CD14-positive monocyte (primary cell): ENCODE measurements around the gene SCNN1B. TPM values are rescaled to one million over a fixed set of nuclear protein-coding genes. Genes with fewer than 3 reads are reported as not detected.
"Not testable (repeated sequence)": the region's sequence is repeated elsewhere in the genome, so short reads cannot be mapped to it uniquely, and the experiment has no call there.

Experiments
- DNase-seq, 3 donors: peaks; one replicate each; pipeline ENCODE4 v3.0.0-alpha.2; 2011 to 2022
- H2AFZ ChIP-seq: 2 replicates; pipeline ENCODE4 v1.6.0; 2012; ENCODE audit warnings: mild to moderate bottlenecking, low read depth, low read length, inconsistent platforms; ENCODE audit not compliant: insufficient read depth, poor library complexity, severe bottlenecking
- H3K27ac ChIP-seq, 2 donors: 1 replicate in 1 of 2; 2 replicates in 1 of 2; pipeline ENCODE4 v1.5.1; 2012 to 2013; ENCODE audit warnings: low read length in 2 of 2, control low read depth in 1 of 2, inconsistent platforms in 1 of 2, low read depth in 1 of 2, mild to moderate bottlenecking in 1 of 2
- H3K27me3 ChIP-seq, 2 donors: one replicate each; pipeline versions ENCODE4 v1.6.0 to v1.6.1; 2011 to 2013; ENCODE audit warnings: low read length in 2 of 2; ENCODE audit not compliant: control insufficient read depth in 2 of 2, insufficient read depth in 2 of 2
- H3K36me3 ChIP-seq, 2 donors: replicated peaks in 1 of 2; 1 replicate in 1 of 2; 2 replicates in 1 of 2; pipeline versions ENCODE4 v1.5.1 to v1.6.1; 2012 to 2013; ENCODE audit warnings: low read length in 2 of 2, control low read depth in 1 of 2, inconsistent platforms in 1 of 2, mild to moderate bottlenecking in 1 of 2; ENCODE audit not compliant: insufficient read depth in 2 of 2, control insufficient read depth in 1 of 2
- H3K4me1 ChIP-seq, 2 donors: 1 replicate in 1 of 2; 2 replicates in 1 of 2; pipeline versions ENCODE4 v1.5.1 to v1.6.1; 2012 to 2013; ENCODE audit warnings: low read length in 2 of 2, control low read depth in 1 of 2, inconsistent platforms in 1 of 2, mild to moderate bottlenecking in 1 of 2, moderate library complexity in 1 of 2; ENCODE audit not compliant: insufficient read depth in 2 of 2, control insufficient read depth in 1 of 2
- H3K4me2 ChIP-seq: replicated peaks from 2 replicates; pipeline ENCODE3; 2012; ENCODE audit warnings: low read length, moderate library complexity, mild to moderate bottlenecking; ENCODE audit not compliant: poor library complexity, severe bottlenecking; ENCODE audit errors: extremely low read depth
- H3K4me3 ChIP-seq, 3 experiments: fragments of 200-600 bp in 1 of 3; sonication (generic) in 1 of 3; replicated peaks in 1 of 3; 1 replicate in 2 of 3; 2 replicates in 1 of 3; pipeline ENCODE4 v1.5.1; 2011 to 2013; ENCODE audit warnings: low read length in 3 of 3, mild to moderate bottlenecking in 3 of 3, control low read depth in 2 of 3, low read depth in 2 of 3, inconsistent platforms in 1 of 3, moderate library complexity in 1 of 3
- H3K79me2 ChIP-seq: 2 replicates; pipeline ENCODE4 v1.6.0; 2012; ENCODE audit warnings: mild to moderate bottlenecking, control low read depth, inconsistent platforms, low read length, moderate library complexity; ENCODE audit not compliant: insufficient read depth
- H3K9ac ChIP-seq: 2 replicates; pipeline ENCODE4 v1.6.0; 2017; ENCODE audit warnings: low read length, mild to moderate bottlenecking; ENCODE audit not compliant: insufficient read depth, poor library complexity, severe bottlenecking
- H3K9me3 ChIP-seq, 2 donors: replicated peaks in 1 of 2; 1 replicate in 1 of 2; 2 replicates in 1 of 2; pipeline versions ENCODE4 v1.5.1 to v1.6.1; 2012 to 2013; ENCODE audit warnings: low read length in 2 of 2, control low read depth in 1 of 2; ENCODE audit not compliant: control insufficient read depth in 1 of 2, insufficient read depth in 1 of 2
- H4K20me1 ChIP-seq: 2 replicates; pipeline ENCODE4 v1.6.0; 2012; ENCODE audit warnings: mild to moderate bottlenecking, low read length, control low read depth, moderate library complexity; ENCODE audit not compliant: insufficient read depth
- H3K27ac Mint-ChIP-seq, 7 donors: one replicate each; pipeline ENCODE4 v1.8.0; 2020; ENCODE audit warnings: mild to moderate bottlenecking in 7 of 7, mixed read lengths in 7 of 7, moderate library complexity in 6 of 7, inconsistent platforms in 2 of 7
- H3K27me3 Mint-ChIP-seq, 3 donors: one replicate each; pipeline ENCODE4 v1.8.0; 2021 to 2022; ENCODE audit warnings: low read depth in 3 of 3, mild to moderate bottlenecking in 3 of 3, mixed read lengths in 3 of 3, moderate library complexity in 3 of 3, inconsistent platforms in 1 of 3
- H3K36me3 Mint-ChIP-seq, 2 donors: one replicate each; pipeline ENCODE4 v1.8.0; 2020; ENCODE audit warnings: mixed read lengths in 2 of 2, inconsistent platforms in 1 of 2, mild to moderate bottlenecking in 1 of 2
- H3K4me1 Mint-ChIP-seq: one replicate; pipeline ENCODE4 v1.8.0; 2020; ENCODE audit warnings: mild to moderate bottlenecking, mixed read lengths
- H3K4me3 Mint-ChIP-seq, 2 donors: one replicate each; pipeline ENCODE4 v1.8.0; 2020; ENCODE audit warnings: mild to moderate bottlenecking in 2 of 2, mixed read lengths in 2 of 2, moderate library complexity in 1 of 2
- H3K9me3 Mint-ChIP-seq, 7 donors: one replicate each; pipeline ENCODE4 v1.8.0; 2020 to 2022; ENCODE audit warnings: mixed read lengths in 7 of 7, mild to moderate bottlenecking in 6 of 7, moderate library complexity in 6 of 7, inconsistent platforms in 2 of 7
- CTCF ChIP-seq: fragments of 200-600 bp; IDR thresholded peaks from one replicate; pipeline ENCODE4 v1.8.0; 2022; ENCODE audit warnings: antibody characterized with exemption, mild to moderate bottlenecking
- WGBS: methylation state at CpG from one replicate; pipeline ENCODE4 v1.1.5; 2013; ENCODE audit warnings: missing lambda C conversion rate; ENCODE audit not compliant: insufficient coverage; 5-methylcytosine and 5-hydroxymethylcytosine counted together
- intact Hi-C, 2 donors: fragments of 100-400 bp; cut with micrococcal nuclease; formaldehyde crosslinking; loops; one replicate each; pipeline versions ENCODE4 v1.15.0 to v1.15.1; 2023
- polyA plus RNA-seq, 3 donors: library from polyadenylated mRNA; depleted of rRNA in 1 of 3; unstranded in 2 of 3; stranded (reverse) in 1 of 3; fragments of 300-500 nt in 2 of 3; fragments of >200 nt in 1 of 3; fragmentation: Illumina TruSeq in 2 of 3; gene quantifications; 1 replicate in 2 of 3; 2 replicates in 1 of 3; pipeline ENCODE4 v1.2.3, GENCODE V29; 2012 to 2021

The SCNN1B gene
- polyA plus RNA-seq, 3 donors, result not detected

GRCh38 chr16:23380501-23380951 lies 78.4 kb downstream of the SCNN1B start:
- Mint-ChIP-seq H3K27me3 (peaks cover 0 to 5% (median 0%) of the 10 kb centered on the region in 3 donors), H3K4me1 (no peaks in the 10 kb centered on the region), H3K4me3 (no peak overlapping the region), H3K36me3 (no peaks in the 10 kb centered on the region), H3K27ac (no peak overlapping the region), H3K9me3 (peaks cover 0 to 1% (median 0%) of the 10 kb centered on the region in 7 donors)
- no peak for DNase-seq
- intact Hi-C loops, result no loop called here
- H3K4me3 ChIP-seq, result no peak overlapping the region
- H3K4me1 ChIP-seq, result no peaks in the 10 kb centered on the region
- no peaks in the 10 kb centered on the region for H3K9me3 ChIP-seq
- H3K79me2 ChIP-seq, result no peaks in the 10 kb centered on the region
- TF ChIP-seq CTCF, result no peak
- no peaks in the 10 kb centered on the region for H3K36me3 ChIP-seq
- no peak overlapping the region for H3K27ac ChIP-seq
- 96% methylated on average over 19 of the region's 20 CpGs for WGBS
- no peak overlapping the region for H3K9ac ChIP-seq
- no peak overlapping the region for H3K4me2 ChIP-seq
- no peak overlapping the region for H2AFZ ChIP-seq
- H3K27me3 ChIP-seq, result no peaks in the 10 kb centered on the region
- H4K20me1 ChIP-seq, result no peaks in the 10 kb centered on the region

GRCh38 chr16:23381702-23382101 lies 79.6 kb downstream of the SCNN1B start:
- H3K27ac ChIP-seq, H3K9ac ChIP-seq, DNase-seq, H4K20me1 ChIP-seq, H3K36me3 Mint-ChIP-seq, H3K36me3 ChIP-seq, H3K9me3 ChIP-seq, H2AFZ ChIP-seq, H3K27ac Mint-ChIP-seq, H3K27me3 ChIP-seq, H3K4me2 ChIP-seq, H3K4me1 Mint-ChIP-seq, H3K4me1 ChIP-seq, H3K4me3 Mint-ChIP-seq, H3K9me3 Mint-ChIP-seq, intact Hi-C loops, H3K4me3 ChIP-seq, H3K79me2 ChIP-seq, H3K27me3 Mint-ChIP-seq: not testable (repeated sequence)
- WGBS, result 95% methylated on average over 7 of the region's 9 CpGs
